Activated CD4-positive, alpha-beta T cell treated with anti-CD3 and anti-CD28 coated beads for 36 hours (primary cell): ENCODE measurements around the gene MORN5. TPM values are rescaled to one million over a fixed set of nuclear protein-coding genes. Genes with fewer than 3 reads are reported as not detected.
A peak's percentile ranks its signal among the peaks of the same experiment; 100 is the strongest.

ENCODE experiments used
- ATAC-seq: fragments of 200-7000 bp; cut with Tn5 transposase; one replicate; pipeline ENCODE4 v1.10.0; 2021; ENCODE audit warnings: mild to moderate bottlenecking, moderate library complexity
- CTCF ChIA-PET: fragments of 350-600 bp; sonication (Branson Sonifier 250); formaldehyde crosslinking; loops from one replicate; lab custom pipeline; 2021; ENCODE audit warnings: antibody characterized with exemption; lab: Charles Lee
- POLR2A ChIA-PET: fragments of 350-600 bp; sonication (Branson Sonifier 250); formaldehyde crosslinking; loops from one replicate; lab custom pipeline; 2021; ENCODE audit warnings: antibody characterized with exemption, inconsistent platforms; lab: Charles Lee
- DNase-seq: peaks from one replicate; pipeline ENCODE4 v3.0.0-alpha.2; 2020
- H3K27ac Mint-ChIP-seq: one replicate; pipeline ENCODE4 v1.8.0; 2021; ENCODE audit warnings: mixed read lengths
- H3K27me3 Mint-ChIP-seq: one replicate; pipeline ENCODE4 v1.8.0; 2021; ENCODE audit warnings: mixed read lengths
- H3K36me3 Mint-ChIP-seq: one replicate; pipeline ENCODE4 v1.8.0; 2021; ENCODE audit warnings: low read depth, mixed read lengths
- H3K4me1 Mint-ChIP-seq: one replicate; pipeline ENCODE4 v1.8.0; 2021; ENCODE audit warnings: mixed read lengths
- H3K4me3 Mint-ChIP-seq: one replicate; pipeline ENCODE4 v1.8.0; 2021; ENCODE audit warnings: mild to moderate bottlenecking, moderate library complexity, mixed read lengths
- H3K9me3 Mint-ChIP-seq: one replicate; pipeline ENCODE4 v1.8.0; 2021; ENCODE audit warnings: low read depth, mixed read lengths
- intact Hi-C, 2 experiments: fragments of 100-400 bp; cut with DNase I in 1 of 2; cut with micrococcal nuclease in 1 of 2; formaldehyde crosslinking; loops; one replicate each; pipeline versions ENCODE4 v1.14.2 to v1.15.1; 2022 to 2024; cut with DNase I, micrococcal nuclease
- total RNA-seq, 2 experiments: library from RNA; stranded (reverse); gene quantifications; one replicate each; pipeline ENCODE4 v1.2.3, GENCODE V29; 2021

Gene MORN5
- total RNA-seq, 2 experiments from 2014 or later = not detected

GRCh38 chr9:122179054-122179689, 19.5 kb downstream of the MORN5 start:
- no peaks in the 10 kb centered on the region for H3K4me1 Mint-ChIP-seq
- intact Hi-C loops = no loop called here
- ATAC-seq (no peak), DNase-seq (no peak)
- no peaks in the 10 kb centered on the region for H3K36me3 Mint-ChIP-seq
- no peak overlapping the region for H3K4me3 Mint-ChIP-seq
- H3K27ac Mint-ChIP-seq = no peak overlapping the region
- ChIA-PET CTCF (interaction anchor here (0.8 kb wide), 1 partner anchor 11 kb away, joined by 3 read pairs; no protein-coding TSS in a partner anchor), POLR2A (no interaction called here)
- H3K9me3 Mint-ChIP-seq = no peaks in the 10 kb centered on the region
- H3K27me3 Mint-ChIP-seq = peaks cover 9% of the 10 kb centered on the region

- ChIA-PET CTCF (interaction anchor here (0.8 kb wide), 1 partner anchor 11 kb away, joined by 3 read pairs; no protein-coding TSS in a partner anchor), POLR2A (no interaction called here)
- Mint-ChIP-seq H3K9me3 (no peaks in the 10 kb centered on the region), H3K4me1 (no peaks in the 10 kb centered on the region), H3K4me3 (no peak overlapping the region), H3K27ac (no peak overlapping the region), H3K27me3 (peaks cover 9% of the 10 kb centered on the region), H3K36me3 (no peaks in the 10 kb centered on the region)
- ATAC-seq = no peak
- intact Hi-C loops = no loop called here
- DNase-seq = no peak
These were observed 20.0 kb downstream of the MORN5 start for GRCh38 chr9:122179690-122180074.

GRCh38 chr9:122180633-122181032, 20.9 kb downstream of the MORN5 start:
- Mint-ChIP-seq H3K9me3 (no peaks in the 10 kb centered on the region), H3K27me3 (peaks cover 7% of the 10 kb centered on the region), H3K4me1 (no peaks in the 10 kb centered on the region), H3K4me3 (no peak overlapping the region), H3K27ac (no peak overlapping the region), H3K36me3 (no peaks in the 10 kb centered on the region)
- no peak for DNase-seq
- intact Hi-C loops = no loop called here
- ChIA-PET CTCF (no interaction called here), POLR2A (no interaction called here)
- no peak for ATAC-seq

GRCh38 chr9:122183501-122183900, 23.8 kb downstream of the MORN5 start:
- no peak for DNase-seq
- H3K27me3 Mint-ChIP-seq = peaks cover 7% of the 10 kb centered on the region

GRCh38 chr9:122184551-122184950, 24.8 kb downstream of the MORN5 start:
- POLR2A ChIA-PET = no interaction called here
- ATAC-seq = no peak
- CTCF ChIA-PET = no interaction called here
- Mint-ChIP-seq H3K9me3 (no peaks in the 10 kb centered on the region), H3K36me3 (no peaks in the 10 kb centered on the region), H3K4me1 (no peaks in the 10 kb centered on the region), H3K4me3 (no peak overlapping the region), H3K27ac (no peak overlapping the region), H3K27me3 (peaks cover 7% of the 10 kb centered on the region)
- no peak for DNase-seq
- intact Hi-C loops = no loop called here

More at GRCh38 chr9:122183501-122183900, 23.8 kb downstream of the MORN5 start:
- Mint-ChIP-seq H3K9me3 (no peaks in the 10 kb centered on the region), H3K27ac (no peak overlapping the region), H3K4me1 (no peaks in the 10 kb centered on the region), H3K36me3 (no peaks in the 10 kb centered on the region), H3K4me3 (no peak overlapping the region)
- no peak for ATAC-seq
- CTCF ChIA-PET = interaction anchor here (0.5 to 1.5 kb wide), 4 partner anchors 10 to 171 kb away, joined by 3 to 4 read pairs (median 3); no protein-coding TSS in a partner anchor
- POLR2A ChIA-PET = no interaction called here
- intact Hi-C loops = no loop called here

- H3K9me3 Mint-ChIP-seq = no peaks in the 10 kb centered on the region
- H3K27me3 Mint-ChIP-seq = peaks cover 7% of the 10 kb centered on the region
- intact Hi-C loops = no loop called here
- CTCF ChIA-PET = interaction anchor here (0.9 to 1.0 kb wide), 2 partner anchors 9 to 165 kb away, joined by 3 read pairs; no protein-coding TSS in a partner anchor
- ATAC-seq (no peak), DNase-seq (no peak)
- H3K36me3 Mint-ChIP-seq = no peaks in the 10 kb centered on the region
- POLR2A ChIA-PET = no interaction called here
- H3K4me1 Mint-ChIP-seq = no peaks in the 10 kb centered on the region
- H3K4me3 Mint-ChIP-seq = no peak overlapping the region
- H3K27ac Mint-ChIP-seq = no peak overlapping the region
These were observed 26.6 kb downstream of the MORN5 start for GRCh38 chr9:122186301-122186700.

GRCh38 chr9:122186777-122187470, 27.2 kb downstream of the MORN5 start:
- POLR2A ChIA-PET = no interaction called here
- no peak overlapping the region for H3K4me3 Mint-ChIP-seq

GRCh38 chr9:122188369-122188768, 28.7 kb downstream of the MORN5 start:
- Mint-ChIP-seq H3K27ac (no peak overlapping the region), H3K4me3 (no peak overlapping the region), H3K4me1 (no peaks in the 10 kb centered on the region), H3K27me3 (peaks cover 2% of the 10 kb centered on the region), H3K9me3 (no peaks in the 10 kb centered on the region), H3K36me3 (no peaks in the 10 kb centered on the region)
- ATAC-seq (no peak), DNase-seq (no peak)
- ChIA-PET CTCF (interaction anchor here (0.7 kb wide), 1 partner anchor 63 kb away, joined by 3 read pairs; no protein-coding TSS in a partner anchor), POLR2A (no interaction called here)
- intact Hi-C loops = no loop called here

More at GRCh38 chr9:122186777-122187470, 27.2 kb downstream of the MORN5 start:
- Mint-ChIP-seq H3K4me1 (no peaks in the 10 kb centered on the region), H3K9me3 (no peaks in the 10 kb centered on the region), H3K27ac (no peak overlapping the region), H3K27me3 (peaks cover 7% of the 10 kb centered on the region), H3K36me3 (no peaks in the 10 kb centered on the region)
- CTCF ChIA-PET = interaction anchor here (0.9 to 1.0 kb wide), 3 partner anchors 10 to 165 kb away, joined by 3 read pairs; no protein-coding TSS in a partner anchor
- DNase-seq (no peak), ATAC-seq (no peak)
- intact Hi-C loops = no loop called here

- no peak overlapping the region for H3K4me3 Mint-ChIP-seq
- H3K9me3 Mint-ChIP-seq = no peaks in the 10 kb centered on the region
- intact Hi-C loops = no loop called here
- no peak overlapping the region for H3K27ac Mint-ChIP-seq
- H3K4me1 Mint-ChIP-seq = no peaks in the 10 kb centered on the region
- DNase-seq (peak; percentile 41), ATAC-seq (peak; percentile 78)
- H3K27me3 Mint-ChIP-seq = peaks cover 3% of the 10 kb centered on the region
- CTCF ChIA-PET = interaction anchor here (0.9 to 1.1 kb wide), 2 partner anchors 74 to 120 kb away, joined by 3 to 4 read pairs; partner anchors contain the start of genes MRRF and RBM18
- POLR2A ChIA-PET = no interaction called here
- no peaks in the 10 kb centered on the region for H3K36me3 Mint-ChIP-seq
These were observed 31.1 kb downstream of the MORN5 start for GRCh38 chr9:122190597-122191381.

- Mint-ChIP-seq H3K27ac (no peak overlapping the region), H3K4me3 (no peak overlapping the region), H3K9me3 (no peaks in the 10 kb centered on the region), H3K27me3 (peaks cover 3% of the 10 kb centered on the region), H3K4me1 (no peaks in the 10 kb centered on the region), H3K36me3 (no peaks in the 10 kb centered on the region)
- intact Hi-C loops = no loop called here
- ATAC-seq (no peak), DNase-seq (no peak)
- ChIA-PET POLR2A (interaction anchor here (0.5 kb wide), 1 partner anchor 817 kb away, joined by 3 read pairs; no protein-coding TSS in a partner anchor), CTCF (interaction anchor here (0.6 to 1.1 kb wide), 3 partner anchors 73 to 119 kb away, joined by 3 to 4 read pairs (median 3); partner anchors contain the start of genes MRRF and RBM18)
These were observed 31.9 kb downstream of the MORN5 start for GRCh38 chr9:122191584-122191983.

GRCh38 chr9:122192261-122192875, 32.7 kb downstream of the MORN5 start:
- no peak for ATAC-seq
- intact Hi-C loops = no loop called here

More at GRCh38 chr9:122192261-122192875, 32.7 kb downstream of the MORN5 start:
- Mint-ChIP-seq H3K4me1 (no peaks in the 10 kb centered on the region), H3K27ac (no peak overlapping the region), H3K27me3 (peaks cover 8% of the 10 kb centered on the region), H3K9me3 (no peaks in the 10 kb centered on the region), H3K36me3 (no peaks in the 10 kb centered on the region), H3K4me3 (no peak overlapping the region)
- POLR2A ChIA-PET = no interaction called here
- CTCF ChIA-PET = interaction anchor here (0.6 kb wide), 1 partner anchor 94 kb away, joined by 3 read pairs; no protein-coding TSS in a partner anchor
- no peak for DNase-seq
